IMR-90 (cell line): Measurements from ENCODE around the gene MROH7.

Experiments used
- CTCF ChIP-seq: conservative IDR thresholded peaks from 2 replicates; pipeline ENCODE4 v1.5.1; 2012; ENCODE audit warnings: mild to moderate bottlenecking, low read depth, low read length, improper control_type of control experiment
- MXI1 ChIP-seq: IDR thresholded peaks from 2 replicates; pipeline ENCODE4 v1.6.1; 2012; ENCODE audit warnings: low read depth, mild to moderate bottlenecking, low read length, moderate library complexity, borderline replicate concordance
- POLR2A ChIP-seq: IDR thresholded peaks from 2 replicates; pipeline ENCODE4 v1.6.1; 2012; ENCODE audit warnings: mild to moderate bottlenecking, low read depth, low read length
- RAD21 ChIP-seq: IDR thresholded peaks from 2 replicates; pipeline ENCODE4 v1.6.1; 2012; ENCODE audit warnings: low read length, improper control_type of control experiment
- RCOR1 ChIP-seq: IDR thresholded peaks from 2 replicates; pipeline ENCODE4 v1.6.1; 2012; ENCODE audit warnings: mild to moderate bottlenecking, low read length, improper control_type of control experiment; ENCODE audit not compliant: insufficient replicate concordance
- RFX5 ChIP-seq: IDR thresholded peaks from 2 replicates; pipeline ENCODE4 v1.8.0; 2012; ENCODE audit warnings: low read depth, mild to moderate bottlenecking, low read length, moderate library complexity
- SMC3 ChIP-seq: fragments of 150-350 bp; IDR thresholded peaks from 2 replicates; pipeline ENCODE4 v1.6.1; 2016; ENCODE audit warnings: low read depth, mild to moderate bottlenecking, antibody characterized with exemption, low read length, moderate library complexity

- TF ChIP-seq CTCF: no peak
- no peak for TF ChIP-seq RAD21
- TF ChIP-seq POLR2A: no peak
- TF ChIP-seq RCOR1: no peak
- TF ChIP-seq SMC3: no peak
- TF ChIP-seq RFX5: no peak
- no peak for TF ChIP-seq MXI1
Observed at GRCh38 chr1:54754486-54755285, 113.1 kb downstream of the MROH7 start.
